Choroid plexus epithelial cell (primary cell): ENCODE measurements around the gene METTL24.

Experiments
- DNase-seq: peaks from one replicate; pipeline ENCODE4 v3.0.0-alpha.2; 2010; ENCODE audit warnings: low read depth
- H3K4me3 ChIP-seq: 2 replicates; pipeline ENCODE4 v1.5.1; 2011; ENCODE audit warnings: low read depth, mild to moderate bottlenecking, control low read depth, low read length, moderate library complexity
- TF ChIP-seq, protein P1 (sequence below): conservative IDR thresholded peaks from 2 replicates; pipeline ENCODE4 v1.5.1; 2011; ENCODE audit warnings: low read depth, mild to moderate bottlenecking, control low read depth, inconsistent platforms, low read length, moderate library complexity

METTL24 gene

DNA sequence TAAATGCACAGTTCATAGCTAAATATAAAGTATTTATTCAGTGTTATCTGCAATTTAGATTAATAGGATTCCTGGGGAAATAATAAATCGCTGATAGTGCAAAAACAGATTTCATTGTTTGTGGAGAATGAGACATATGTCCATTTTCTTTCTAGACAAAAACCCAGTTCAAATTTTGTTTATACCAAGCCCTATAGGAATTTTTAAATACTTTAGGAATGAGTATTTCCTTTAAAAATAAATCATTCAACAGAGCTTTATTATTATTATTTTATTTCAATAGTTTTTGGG, 86.5 kb downstream of the METTL24 start:
- H3K4me3 ChIP-seq = no peak overlapping the region
- no peak for DNase-seq
- TF ChIP-seq, protein P1, sequence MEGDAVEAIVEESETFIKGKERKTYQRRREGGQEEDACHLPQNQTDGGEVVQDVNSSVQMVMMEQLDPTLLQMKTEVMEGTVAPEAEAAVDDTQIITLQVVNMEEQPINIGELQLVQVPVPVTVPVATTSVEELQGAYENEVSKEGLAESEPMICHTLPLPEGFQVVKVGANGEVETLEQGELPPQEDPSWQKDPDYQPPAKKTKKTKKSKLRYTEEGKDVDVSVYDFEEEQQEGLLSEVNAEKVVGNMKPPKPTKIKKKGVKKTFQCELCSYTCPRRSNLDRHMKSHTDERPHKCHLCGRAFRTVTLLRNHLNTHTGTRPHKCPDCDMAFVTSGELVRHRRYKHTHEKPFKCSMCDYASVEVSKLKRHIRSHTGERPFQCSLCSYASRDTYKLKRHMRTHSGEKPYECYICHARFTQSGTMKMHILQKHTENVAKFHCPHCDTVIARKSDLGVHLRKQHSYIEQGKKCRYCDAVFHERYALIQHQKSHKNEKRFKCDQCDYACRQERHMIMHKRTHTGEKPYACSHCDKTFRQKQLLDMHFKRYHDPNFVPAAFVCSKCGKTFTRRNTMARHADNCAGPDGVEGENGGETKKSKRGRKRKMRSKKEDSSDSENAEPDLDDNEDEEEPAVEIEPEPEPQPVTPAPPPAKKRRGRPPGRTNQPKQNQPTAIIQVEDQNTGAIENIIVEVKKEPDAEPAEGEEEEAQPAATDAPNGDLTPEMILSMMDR = no peak

DNA sequence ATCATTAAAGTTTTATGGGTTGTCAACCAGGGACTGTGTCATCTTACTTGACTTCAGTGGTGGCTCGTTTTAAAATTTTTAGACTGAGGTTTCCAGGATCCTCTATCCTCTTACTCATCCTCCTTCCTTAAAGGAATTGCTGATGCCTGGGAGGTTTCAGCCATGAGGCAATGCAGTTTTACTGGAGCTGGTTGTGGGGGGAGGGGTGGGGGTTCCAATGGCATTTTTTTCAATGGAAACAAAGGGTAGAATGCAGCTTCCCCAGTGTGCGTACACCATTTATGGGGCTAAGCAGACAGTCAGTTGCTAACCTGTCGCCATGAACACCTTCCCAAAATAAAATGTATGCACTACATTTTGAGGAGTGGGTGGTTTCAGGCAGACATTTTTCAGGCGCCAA, 88.0 kb downstream of the METTL24 start:
- DNase-seq = no peak
- TF ChIP-seq, protein P1 = no peak
- no peak overlapping the region for H3K4me3 ChIP-seq

DNA sequence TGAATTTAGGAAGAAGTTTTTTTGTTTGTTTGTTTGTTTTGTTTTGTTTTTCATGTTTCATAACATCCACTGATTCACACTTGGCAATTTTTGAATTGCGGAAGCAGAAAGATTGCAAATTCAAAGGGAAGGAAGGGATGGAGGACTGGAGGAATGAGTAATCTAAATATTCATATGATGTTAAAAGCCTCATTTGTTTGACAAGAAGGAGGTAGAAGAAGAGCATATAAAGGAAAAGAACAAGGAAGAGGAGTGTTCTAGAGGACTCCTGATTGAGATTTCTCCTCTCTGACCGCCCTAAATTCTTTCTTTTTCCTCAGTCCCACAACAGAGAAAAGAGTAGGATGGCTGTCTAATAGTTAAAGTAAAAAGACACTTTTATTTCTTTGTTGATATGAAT, 88.5 kb downstream of the METTL24 start:
- DNase-seq = no peak
- TF ChIP-seq, protein P1 = no peak
- no peak overlapping the region for H3K4me3 ChIP-seq

DNA sequence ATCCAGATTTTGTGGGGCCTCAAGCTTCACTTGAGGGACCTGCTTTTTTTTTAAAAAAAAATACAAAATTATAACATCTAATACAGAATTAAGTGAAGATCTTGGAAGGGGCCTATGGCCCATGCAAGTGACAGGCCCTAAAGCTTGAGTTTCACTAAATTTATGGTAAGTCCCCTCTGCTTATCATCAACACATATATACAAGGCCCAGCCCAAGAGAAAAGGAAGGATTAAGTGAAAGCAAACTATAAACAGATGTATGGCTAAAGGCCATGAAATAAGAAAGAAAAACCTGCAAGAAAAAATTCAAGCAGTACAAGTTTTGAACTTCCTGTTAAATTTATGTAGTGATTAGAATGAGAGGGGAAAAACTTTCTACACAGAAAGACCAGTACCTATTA, 91.2 kb downstream of the METTL24 start:
- no peak for DNase-seq
- no peak overlapping the region for H3K4me3 ChIP-seq
- TF ChIP-seq, protein P1 = no peak

DNA sequence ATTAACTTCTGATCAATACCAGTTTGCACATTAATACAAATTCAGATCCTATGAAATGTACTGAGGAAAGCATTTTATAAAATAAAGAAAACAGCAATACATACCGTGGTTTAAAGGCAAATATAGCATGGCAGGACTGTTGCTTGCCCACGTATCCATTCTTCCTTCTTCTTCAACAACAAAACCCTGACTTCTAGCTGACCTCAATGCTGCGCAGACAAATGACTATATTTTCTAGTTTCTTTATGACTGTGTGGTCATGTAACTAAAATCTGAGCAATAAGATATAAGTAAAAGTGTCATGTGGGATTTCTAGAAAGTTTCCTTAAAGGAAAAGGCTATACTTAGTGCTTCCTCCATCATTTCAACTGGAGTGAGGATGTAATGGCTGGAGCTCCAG, 92.9 kb downstream of the METTL24 start:
- TF ChIP-seq, protein P1 = no peak
- DNase-seq = no peak
- H3K4me3 ChIP-seq = no peak overlapping the region

DNA sequence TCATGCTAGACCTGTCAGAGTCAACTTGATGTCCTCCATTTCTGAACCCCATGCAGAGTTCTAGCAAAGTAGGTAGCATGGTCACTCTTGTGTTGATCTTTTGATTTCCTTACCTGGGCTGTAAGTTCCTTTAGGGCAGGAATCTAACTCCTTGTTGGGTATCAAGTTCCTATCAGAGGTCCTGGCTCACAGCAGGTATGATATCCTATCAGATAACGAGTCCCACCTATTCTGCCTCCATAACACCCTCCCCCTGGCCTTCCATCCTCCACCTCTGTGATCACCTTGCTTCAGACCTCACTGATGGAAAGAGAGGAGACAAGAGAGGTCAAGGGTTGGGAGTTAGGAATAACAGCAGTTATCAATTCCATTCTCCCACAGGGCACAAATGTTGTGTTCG, 101.8 kb downstream of the METTL24 start:
- DNase-seq = no peak
- no peak overlapping the region for H3K4me3 ChIP-seq
- TF ChIP-seq, protein P1 = no peak

DNA sequence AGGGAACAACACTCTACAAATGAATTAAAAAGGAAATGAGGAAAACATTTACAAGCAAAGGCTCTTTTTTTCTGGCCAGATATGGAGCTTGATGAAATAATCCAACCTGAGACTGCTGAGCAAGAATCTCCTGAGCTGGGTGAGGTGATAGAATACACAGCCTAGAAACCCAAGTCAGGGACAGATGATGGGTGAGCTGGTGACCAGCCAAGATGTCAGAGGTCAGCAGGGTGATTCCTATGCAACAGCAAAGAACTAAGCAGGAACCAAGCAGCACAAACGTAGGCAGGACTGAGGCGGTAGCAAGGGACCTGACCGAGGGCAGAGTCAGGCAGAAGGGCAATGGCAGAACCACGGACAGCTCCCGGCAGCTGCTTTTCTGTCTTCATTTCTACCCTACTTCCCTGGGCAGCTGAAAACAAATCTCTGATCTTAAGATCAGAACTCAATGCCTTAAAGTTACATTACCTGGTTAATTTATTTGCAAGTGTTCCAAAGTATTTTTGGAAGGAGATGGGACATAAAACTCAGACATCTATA, 102.9 kb downstream of the METTL24 start:
- DNase-seq = peak; percentile 60
- TF ChIP-seq, protein P1 = no peak
- H3K4me3 ChIP-seq = no peak overlapping the region
